AG09319 (cell line): ENCODE data around the gene IGSF23.
A peak's percentile ranks its signal among the peaks of the same experiment; 100 is the strongest.

Source experiments
- DNase-seq: peaks from one replicate; pipeline ENCODE4 v3.0.0-alpha.2; 2010; ENCODE audit warnings: low read depth; ENCODE audit errors: extremely low read depth
- TF ChIP-seq, protein P1 (sequence below): IDR thresholded peaks from 2 replicates; pipeline ENCODE4 v1.5.1; 2011; ENCODE audit warnings: low read depth, mild to moderate bottlenecking, inconsistent platforms, low read length, moderate library complexity

Gene IGSF23, protein sequence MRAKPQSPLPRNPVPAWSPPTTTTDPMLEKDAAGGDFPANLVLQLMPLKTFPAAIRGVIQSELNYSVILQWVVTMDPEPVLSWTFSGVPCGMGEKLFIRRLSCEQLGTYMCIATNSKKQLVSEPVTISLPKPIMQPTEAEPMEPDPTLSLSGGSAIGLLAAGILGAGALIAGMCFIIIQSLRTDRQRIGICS

DNA sequence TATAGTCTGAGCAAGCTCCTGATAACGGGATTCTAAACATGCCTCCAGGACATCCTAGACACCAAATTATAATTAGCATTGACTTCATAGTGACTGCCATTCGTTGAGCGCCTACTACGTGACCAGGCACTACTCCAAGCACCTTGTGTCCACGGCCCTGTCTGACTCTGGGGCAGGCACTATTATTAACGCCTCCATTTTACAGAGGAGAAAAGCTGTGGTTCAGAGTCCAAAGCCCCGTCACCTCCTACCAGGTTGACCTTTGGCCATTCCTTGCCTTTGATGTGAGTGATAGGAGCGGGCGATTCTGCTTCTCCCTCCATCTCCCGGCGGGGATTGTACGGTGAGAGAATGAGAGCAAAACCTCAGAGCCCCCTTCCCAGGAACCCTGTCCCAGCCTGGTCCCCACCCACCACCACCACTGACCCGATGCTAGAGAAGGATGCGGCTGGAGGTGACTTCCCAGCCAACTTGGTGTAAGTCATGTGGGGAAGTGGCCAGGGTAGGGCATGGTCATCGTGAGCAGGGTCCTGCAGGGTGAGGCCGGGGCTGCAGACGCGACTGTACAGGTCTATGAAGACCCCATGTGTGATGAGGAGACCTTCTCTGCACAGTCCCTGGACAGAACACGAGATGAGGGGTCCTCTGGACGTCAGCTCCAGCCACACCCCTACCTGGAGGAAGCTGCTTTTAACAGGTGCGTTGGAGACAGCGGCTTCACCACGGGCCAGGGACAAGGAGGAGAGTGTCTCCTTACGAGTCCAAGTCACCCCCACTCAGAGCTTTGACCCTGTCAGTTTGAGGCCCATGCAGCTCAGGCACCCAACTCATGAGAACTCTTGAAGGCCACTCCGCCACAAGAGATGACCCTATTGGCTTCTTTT, at the start of gene IGSF23:
IGSF23 (plus strand) TSS at position 269 of the 884 bp plus-strand sequence; CDS start at position 352, 83 bp downstream.
- TF ChIP-seq, protein P1, sequence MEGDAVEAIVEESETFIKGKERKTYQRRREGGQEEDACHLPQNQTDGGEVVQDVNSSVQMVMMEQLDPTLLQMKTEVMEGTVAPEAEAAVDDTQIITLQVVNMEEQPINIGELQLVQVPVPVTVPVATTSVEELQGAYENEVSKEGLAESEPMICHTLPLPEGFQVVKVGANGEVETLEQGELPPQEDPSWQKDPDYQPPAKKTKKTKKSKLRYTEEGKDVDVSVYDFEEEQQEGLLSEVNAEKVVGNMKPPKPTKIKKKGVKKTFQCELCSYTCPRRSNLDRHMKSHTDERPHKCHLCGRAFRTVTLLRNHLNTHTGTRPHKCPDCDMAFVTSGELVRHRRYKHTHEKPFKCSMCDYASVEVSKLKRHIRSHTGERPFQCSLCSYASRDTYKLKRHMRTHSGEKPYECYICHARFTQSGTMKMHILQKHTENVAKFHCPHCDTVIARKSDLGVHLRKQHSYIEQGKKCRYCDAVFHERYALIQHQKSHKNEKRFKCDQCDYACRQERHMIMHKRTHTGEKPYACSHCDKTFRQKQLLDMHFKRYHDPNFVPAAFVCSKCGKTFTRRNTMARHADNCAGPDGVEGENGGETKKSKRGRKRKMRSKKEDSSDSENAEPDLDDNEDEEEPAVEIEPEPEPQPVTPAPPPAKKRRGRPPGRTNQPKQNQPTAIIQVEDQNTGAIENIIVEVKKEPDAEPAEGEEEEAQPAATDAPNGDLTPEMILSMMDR: no peak

DNA sequence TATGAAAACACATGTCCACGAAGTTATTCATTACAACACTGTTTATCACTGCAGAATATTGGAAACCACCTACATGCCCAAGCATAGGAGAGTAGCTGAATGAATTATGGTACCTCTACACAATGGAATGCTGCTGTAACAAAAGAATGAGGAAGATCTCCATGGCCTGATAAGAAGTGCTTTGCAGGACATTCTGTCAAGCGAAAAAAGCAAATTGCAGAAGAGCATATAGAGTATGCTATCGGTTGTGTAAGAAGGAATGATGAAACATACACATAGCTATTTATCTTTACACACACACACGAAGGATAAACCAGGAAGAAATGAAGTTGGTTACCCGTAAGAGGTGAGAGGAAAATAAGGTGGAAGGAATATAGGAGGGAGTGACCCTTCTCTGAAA, 46.4 kb upstream of the IGSF23 start:
- DNase-seq: no peak
- TF ChIP-seq, protein P1: no peak

More for the DNA sequence above, at the start of gene IGSF23:
- DNase-seq: no peak

DNA sequence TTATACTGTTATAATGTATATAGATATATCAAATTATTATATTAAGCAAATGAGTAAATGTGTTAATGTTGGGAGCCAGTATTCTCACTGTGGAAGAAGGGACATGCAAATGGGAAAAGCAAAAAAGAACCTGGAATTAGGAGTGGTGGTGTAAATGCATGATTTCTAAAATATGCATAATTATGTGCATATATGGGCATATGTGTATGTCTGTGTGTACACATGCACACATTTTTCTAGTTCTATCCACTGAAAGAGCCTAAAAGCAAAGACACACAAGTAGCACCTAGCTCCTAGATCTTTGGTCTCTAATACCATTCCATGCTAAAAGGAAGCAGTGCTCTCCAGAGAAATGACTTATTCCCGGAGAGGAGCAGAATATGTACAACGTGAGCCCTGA, 45.6 kb upstream of the IGSF23 start:
- no peak for DNase-seq
- TF ChIP-seq, protein P1: no peak

DNA sequence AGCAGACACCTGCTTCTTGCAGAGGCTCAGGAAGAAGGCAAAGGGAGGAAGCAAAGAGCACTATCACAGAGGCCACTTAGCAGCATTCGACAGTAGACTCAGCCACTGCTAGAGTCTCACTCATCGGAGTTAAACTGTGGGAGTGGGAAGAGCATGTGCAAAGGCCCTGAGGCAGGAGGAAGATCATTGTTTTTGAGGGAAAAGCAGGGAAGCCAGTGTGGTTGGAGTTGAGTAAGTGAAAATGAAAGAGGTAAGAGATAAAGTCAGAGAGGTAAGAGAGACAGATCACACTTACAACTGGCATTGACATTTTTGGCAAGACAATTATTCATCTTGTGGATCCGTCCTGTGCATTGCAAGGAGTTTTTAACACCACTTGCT, 42.8 kb upstream of the IGSF23 start:
- DNase-seq: no peak
- TF ChIP-seq, protein P1: no peak

DNA sequence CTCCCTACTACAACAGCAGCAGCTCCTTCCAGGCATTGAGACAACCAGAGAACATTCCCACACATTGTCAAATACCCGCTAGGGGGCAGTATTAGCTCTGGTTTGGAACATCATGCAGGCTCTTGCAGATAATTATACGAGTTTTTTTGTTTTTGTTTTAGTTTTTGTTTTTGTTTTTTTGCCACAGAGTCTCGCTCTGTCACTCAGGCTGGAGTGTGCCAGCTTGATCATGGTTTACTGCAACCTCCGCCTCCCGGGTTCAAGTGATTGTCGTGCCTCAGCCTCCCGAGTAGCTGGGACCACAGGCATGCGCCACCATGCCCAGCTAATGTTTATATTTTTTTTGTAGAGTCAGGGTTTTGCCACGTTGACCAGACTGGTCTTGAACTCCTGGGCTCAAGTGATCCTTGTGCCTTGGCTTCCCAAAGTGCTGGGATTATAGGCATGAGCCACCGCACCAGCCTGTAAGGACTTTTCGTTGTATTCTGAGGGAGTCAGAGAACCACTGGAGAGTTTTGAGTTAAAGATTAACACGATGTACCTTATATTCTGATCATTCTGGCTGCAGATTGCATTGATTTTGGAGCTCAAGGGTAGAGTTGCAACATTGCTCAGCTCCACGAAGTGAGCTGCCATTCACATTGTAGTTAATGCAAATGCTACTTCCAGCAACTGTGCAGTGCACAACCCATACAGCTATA, 42.2 kb upstream of the IGSF23 start:
- peak; percentile 55 for DNase-seq
- TF ChIP-seq, protein P1: peak; percentile 72

DNA sequence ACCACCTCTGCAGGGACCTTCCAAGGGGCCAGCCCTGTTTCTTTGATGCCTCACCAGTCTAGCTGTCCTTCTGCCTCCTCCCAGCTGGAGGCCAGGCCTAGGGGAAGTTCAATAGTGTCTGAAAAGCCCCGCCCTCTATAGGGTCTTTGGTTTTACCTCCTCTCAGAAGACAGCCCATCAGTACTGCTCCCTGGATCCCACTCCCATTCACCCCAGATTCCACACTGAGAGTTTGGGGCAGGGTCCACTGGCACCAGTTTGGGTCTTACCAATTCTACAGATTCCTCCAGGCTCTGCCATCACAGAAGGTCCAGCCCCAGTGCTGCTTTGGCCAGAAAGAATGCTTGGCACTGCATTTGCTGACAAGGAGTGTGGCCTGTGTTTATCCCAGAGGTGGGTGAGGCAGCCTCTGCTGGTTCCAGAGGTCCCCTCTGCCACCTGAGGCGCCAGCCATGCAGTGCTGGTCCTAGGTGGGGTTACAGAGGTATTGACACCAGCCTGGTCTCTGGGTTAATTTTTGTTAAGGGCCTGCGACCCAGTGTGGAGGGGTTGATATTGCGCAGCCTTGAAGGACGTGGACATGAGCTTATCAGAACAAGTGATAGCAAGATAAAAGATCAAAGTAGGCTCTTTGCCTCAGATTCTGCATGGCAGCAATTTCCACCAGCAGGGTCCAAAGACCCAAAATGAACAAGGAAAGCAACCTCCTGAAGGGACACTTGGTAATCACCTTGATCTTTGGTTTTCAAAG, 41.4 kb upstream of the IGSF23 start:
- DNase-seq: no peak
- TF ChIP-seq, protein P1: no peak
